NCI-H1436 (cell line): Measurements from ENCODE around the gene MAF.

Experiments
- DNase-seq: peaks from one replicate; lab custom pipeline; 2025; lab: John Stamatoyannopoulos, UW

The MAF gene

GRCh38 chr16:79589601-79590102 is 10.9 kb downstream of the MAF start:
- DNase-seq, result no peak

DNA sequence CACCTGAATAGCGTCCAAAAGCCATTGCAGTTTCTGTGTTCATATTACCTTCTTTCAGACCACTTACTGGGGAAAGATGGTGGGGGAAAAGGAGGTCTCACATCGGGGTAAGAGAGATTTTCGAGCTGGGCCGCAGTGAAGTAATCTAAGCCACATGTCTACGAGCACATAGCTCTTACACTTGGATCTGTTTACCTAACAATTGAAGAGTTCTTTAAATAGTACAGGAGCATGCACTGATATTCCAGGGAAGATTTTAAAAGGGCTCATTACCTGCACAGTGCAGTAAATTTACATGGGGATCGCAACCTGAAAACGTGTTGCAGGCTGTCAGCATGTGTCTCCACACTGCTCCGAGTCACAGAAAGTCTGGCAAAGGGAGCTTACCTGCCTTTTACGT is 12.6 kb downstream of the MAF start:
- DNase-seq, result no peak

GRCh38 chr16:79587296-79587695 is 13.2 kb downstream of the MAF start:
- DNase-seq, result no peak

DNA sequence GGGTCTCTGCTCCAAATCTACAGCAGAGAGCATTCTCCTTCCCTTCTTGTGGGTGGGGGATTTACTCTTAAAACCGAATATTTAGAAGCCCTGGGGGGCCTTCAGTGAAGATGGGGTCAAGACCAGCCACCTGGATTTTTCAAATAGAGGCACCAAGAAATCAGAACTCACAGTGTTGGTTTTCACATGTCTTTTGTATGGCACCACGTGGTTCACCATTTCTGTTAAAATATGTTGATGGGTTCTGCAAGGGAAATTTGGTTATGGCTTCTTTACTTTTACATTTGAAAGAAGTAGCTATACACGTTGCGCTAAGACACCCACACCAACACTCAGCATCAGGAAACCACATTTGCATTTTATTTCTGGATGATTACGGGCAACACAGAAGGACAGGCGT is 17.7 kb downstream of the MAF start:
- no peak for DNase-seq

DNA sequence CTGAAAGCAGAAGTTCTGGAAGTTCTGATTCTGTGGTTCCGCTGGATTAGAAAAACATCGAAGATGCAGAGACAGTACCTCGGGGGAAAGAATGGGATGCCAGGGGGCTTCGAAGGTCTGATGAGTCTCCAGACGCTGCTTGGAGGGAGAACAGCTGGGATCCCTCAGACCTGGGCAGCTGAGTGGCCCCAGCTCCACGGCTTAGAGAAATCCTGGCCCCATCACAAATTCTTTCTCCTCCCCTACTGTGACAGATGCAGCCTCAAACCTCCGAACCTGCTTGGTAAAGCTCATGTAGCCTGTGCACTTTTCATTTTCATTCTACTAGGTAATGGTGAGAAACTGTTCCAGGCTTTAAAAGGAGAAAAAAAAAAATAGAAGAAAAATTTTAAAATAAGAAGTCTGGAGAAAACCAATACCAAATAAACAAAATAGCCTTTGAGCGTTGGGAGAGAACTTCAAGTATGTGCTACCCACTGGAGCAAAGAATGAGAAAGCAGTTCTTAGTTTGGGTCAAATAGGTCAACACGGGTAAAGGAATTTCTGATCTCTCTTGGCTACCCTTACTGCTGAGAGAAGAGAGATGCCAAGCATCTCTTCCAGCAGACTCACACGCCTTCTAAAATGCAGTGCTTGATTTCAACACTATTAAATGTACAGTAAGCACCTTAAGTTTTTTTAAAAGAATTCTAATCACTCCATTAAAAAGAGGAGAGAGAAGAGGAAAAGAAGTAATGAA is 19.9 kb downstream of the MAF start:
- DNase-seq, result no peak

DNA sequence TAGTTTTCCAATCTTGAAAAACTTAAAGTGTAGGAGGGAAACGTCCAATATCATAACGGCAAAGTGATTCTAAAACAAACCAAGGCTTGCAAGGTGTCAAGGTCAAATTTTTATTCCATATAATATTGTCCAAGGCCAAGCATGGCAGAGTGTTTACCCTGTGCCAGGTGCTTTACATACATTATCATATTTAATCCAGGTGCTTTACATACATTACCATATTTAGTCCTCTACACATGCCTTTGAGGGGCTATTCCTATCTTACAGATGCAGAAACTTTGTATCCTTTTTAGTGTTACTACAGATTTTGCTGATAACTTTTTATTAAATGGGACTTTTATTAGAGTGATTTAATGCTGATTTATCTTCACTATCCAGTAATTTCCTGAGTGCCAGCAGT is 23.9 kb downstream of the MAF start:
- no peak for DNase-seq

DNA sequence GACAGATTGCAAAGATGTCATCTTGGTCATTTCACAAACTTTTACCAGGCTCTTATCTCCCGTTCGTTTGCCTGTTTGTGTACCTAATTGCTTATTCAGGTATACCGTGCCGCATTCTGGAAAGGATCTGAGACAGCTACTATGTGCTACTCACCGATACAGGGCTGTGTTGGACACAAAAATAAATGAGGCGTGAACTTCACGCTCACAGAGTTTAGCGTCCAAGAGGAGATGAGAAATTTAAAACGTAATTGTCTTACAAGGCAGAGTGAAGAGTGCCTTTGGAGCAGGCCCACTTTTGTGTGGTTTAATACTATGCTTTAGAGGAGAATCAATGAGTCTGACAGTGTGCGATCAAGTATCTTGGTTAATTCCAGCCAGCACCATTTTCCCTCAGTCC is 26.7 kb downstream of the MAF start:
- no peak for DNase-seq

DNA sequence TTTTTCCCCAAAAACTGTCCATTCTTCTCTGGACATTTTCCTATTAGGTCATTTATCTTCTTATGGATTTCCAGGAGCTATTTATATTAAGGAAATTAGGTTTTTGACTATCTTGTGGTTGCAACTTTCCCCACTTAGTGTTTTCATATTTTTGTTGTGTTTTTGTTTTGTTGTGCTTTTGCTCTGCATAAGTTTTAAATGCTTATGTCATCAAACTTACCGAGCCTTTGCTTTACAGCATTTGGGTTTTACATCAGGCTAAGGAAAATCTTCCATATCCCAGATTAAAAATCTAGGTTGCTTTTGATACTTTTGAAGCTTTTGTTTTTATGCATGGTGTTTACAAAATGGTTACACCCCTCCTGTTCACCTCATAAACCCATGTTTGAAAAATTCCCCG is 27.5 kb downstream of the MAF start:
- DNase-seq, result no peak

GRCh38 chr16:79571903-79572535 is 28.5 kb downstream of the MAF start:
- DNase-seq, result no peak

DNA sequence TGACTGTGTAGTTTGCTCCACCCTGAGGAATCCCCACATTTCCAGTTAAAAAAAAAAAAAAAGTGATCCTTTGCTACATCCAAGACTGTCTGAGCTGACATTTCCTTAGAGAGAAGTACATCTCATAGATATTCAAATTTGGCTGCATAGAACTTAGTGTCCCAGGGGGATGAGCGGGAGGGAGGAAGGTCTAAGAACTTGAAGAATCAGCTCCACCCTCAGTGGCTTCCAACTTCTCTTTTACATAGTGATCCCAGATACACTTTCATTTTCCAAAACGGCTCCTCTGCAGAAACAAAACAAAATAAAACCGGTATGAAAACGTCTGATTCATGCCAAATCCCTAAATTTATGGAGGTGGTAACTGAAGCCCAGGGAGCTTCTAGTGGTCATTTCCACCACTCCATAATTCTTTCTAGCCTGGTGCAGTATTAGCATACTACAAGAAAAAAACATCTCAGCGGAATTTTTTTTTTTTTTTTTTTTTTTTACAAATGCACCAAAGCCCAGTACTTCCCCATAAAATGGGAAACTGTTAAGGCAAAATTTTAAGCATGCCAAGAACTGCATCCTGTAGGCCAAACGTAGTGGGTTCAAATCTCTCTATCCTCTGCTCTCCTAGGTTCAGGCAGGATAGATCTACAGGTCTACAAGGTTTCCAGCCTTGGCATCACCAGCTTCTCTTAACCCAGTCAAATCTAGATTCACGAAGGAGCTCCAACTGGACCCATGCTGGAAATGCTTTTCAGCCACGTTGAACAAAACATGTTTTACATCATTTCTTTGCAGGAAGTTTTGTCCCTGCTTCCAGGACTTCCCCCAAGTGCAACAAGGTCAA is 29.3 kb downstream of the MAF start:
- DNase-seq, result no peak

DNA sequence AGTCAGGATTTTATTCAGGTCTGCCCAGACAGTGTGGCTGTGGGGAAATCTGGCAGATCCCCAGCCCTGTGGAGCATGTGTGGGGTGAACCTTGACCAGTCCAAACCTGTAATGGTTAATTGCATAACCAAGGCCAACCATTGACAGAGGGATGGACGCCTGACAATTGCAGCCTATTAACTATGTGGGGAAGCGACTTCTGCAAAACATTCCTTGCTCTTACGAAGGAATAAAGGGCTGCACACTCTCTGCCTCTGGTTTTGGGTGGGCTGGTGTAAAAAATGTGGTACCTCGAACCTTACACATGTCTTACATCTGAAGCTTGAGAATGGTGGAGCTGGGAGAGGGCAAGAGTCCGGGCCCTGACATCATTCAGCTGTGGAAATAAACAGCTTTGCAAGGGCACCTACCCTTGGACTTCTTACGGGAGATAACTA is 35.8 kb downstream of the MAF start:
- no peak for DNase-seq

DNA sequence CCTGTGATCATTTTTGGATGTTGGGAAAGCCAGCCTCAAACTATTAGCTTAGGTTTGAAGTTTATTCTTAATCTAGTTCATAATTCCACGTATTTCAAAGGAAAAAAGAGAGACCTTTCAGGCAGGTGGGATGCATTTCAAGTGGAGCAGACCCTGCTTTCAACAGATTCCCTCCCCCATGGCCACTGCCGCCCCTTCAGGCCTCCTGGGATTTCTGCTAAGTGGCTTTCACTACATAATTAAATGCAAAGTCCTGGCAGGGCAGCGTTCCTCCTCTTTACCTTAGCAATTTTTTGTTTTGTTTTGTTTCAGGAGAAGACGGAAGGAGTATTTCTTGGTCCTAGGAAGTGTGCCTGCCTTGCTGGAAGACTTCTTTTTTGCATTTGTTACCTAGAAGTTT is 36.6 kb downstream of the MAF start:
- no peak for DNase-seq

DNA sequence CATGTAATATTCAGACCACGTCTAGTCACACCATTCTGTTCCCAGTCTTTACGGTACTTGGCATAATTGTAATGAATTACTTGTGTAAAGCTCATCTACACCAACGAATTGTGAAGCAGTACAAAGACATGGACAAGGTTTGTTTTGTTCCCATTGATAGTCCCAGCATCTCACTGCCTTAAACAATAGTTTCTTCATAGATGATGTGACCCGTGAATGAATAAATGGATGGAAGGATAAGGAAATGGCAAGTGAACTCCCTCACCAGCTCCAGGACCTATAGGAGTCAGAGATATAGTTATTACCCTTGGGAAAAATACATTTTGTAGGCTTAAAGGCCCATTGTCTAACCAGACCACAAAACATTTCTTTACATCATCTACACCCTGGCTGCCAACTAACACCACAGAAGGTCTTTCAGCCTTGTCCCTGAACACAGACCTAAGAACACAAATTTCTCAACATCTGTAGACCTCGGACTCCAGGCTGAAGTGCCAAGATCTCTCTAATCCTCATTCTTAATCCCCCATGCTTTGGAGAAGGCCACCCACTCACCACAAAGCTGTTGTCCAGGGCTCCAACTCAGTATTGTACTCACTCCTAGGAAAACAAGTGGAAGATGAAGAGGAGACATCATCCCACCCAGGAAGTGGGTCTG is 38.2 kb downstream of the MAF start:
- no peak for DNase-seq

GRCh38 chr16:79561729-79562128 is 38.8 kb downstream of the MAF start:
- no peak for DNase-seq

GRCh38 chr16:79560923-79561322 is 39.6 kb downstream of the MAF start:
- no peak for DNase-seq

- no peak for DNase-seq
These were observed 40.2 kb downstream of the MAF start for GRCh38 chr16:79560318-79560717.

- DNase-seq, result no peak
These were observed 41.0 kb downstream of the MAF start for GRCh38 chr16:79559532-79559931.

- no peak for DNase-seq
These were observed 43.1 kb downstream of the MAF start for GRCh38 chr16:79557421-79557820.

GRCh38 chr16:79554912-79555311 is 45.6 kb downstream of the MAF start:
- no peak for DNase-seq

- no peak for DNase-seq
These were observed 50.2 kb downstream of the MAF start for GRCh38 chr16:79550373-79550772.

DNA sequence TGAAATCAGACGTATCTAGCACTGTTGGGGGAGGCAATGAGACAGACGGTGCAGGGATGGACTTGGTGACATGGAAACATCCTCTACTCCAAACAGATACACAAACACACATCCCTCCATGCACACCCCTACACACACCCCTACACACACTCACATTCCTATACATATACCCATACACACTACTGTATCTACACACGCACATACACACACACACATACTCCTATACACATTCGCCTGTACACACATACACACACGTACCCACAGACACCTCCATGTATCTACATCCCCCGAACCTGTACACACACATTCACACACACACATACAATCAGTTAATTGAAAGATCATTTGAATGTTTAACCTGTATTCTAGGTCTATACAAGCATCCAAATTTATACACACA is 53.5 kb downstream of the MAF start:
- no peak for DNase-seq
